OCI-LY7 (cell line): ENCODE data around the gene ZFR2. TPM values are rescaled to one million over a fixed set of nuclear protein-coding genes. Genes with fewer than 3 reads are reported as not detected.
A peak's percentile ranks its signal among the peaks of the same experiment; 100 is the strongest.

Source experiments
- BruUV-seq: library from RNA; stranded (reverse); fragments of 400-500 nt; replicated peaks from 2 replicates; lab custom pipeline; 2021; lab: Mats Ljungman, UMichigan
- CTCF ChIA-PET: fragments of 300-600 bp; sonication (Branson Sonifier 250); formaldehyde crosslinking; loops from one replicate; lab custom pipeline; 2022; ENCODE audit warnings: antibody characterized with exemption; ENCODE audit not compliant: unreplicated experiment; lab: Charles Lee
- POLR2A ChIA-PET: fragments of 300-600 bp; sonication (Branson Sonifier 250); formaldehyde crosslinking; loops from one replicate; lab custom pipeline; 2022; ENCODE audit warnings: antibody characterized with exemption; lab: Charles Lee
- DNase-seq: peaks from one replicate; pipeline ENCODE4 v3.0.0-alpha.2; 2015; ENCODE audit warnings: low spot score
- H2AFZ ChIP-seq: fragments of 200-600 bp; sonication (generic), shearing (Covaris generic); 2 replicates; pipeline ENCODE4 v1.6.1; 2014; ENCODE audit warnings: mild to moderate bottlenecking, antibody characterized with exemption, low read length, moderate library complexity
- H3K27ac ChIP-seq: fragments of 200-600 bp; sonication (generic); 2 replicates; pipeline ENCODE4 v1.5.1; 2014; ENCODE audit warnings: mixed run types, low read depth, mild to moderate bottlenecking, moderate library complexity, low read length, inconsistent platforms; ENCODE audit not compliant: poor library complexity, severe bottlenecking
- H3K36me3 ChIP-seq: fragments of 200-600 bp; sonication (generic); 2 replicates; pipeline ENCODE4 v1.6.1; 2014; ENCODE audit warnings: mild to moderate bottlenecking, antibody characterized with exemption, low read length, moderate library complexity, mixed read lengths; ENCODE audit not compliant: insufficient read depth
- H3K4me1 ChIP-seq: fragments of 200-600 bp; sonication (generic); 2 replicates; pipeline ENCODE4 v1.5.1; 2014; ENCODE audit warnings: mild to moderate bottlenecking, low read length; ENCODE audit not compliant: insufficient read depth, poor library complexity, severe bottlenecking
- H3K4me2 ChIP-seq: fragments of 200-600 bp; sonication (generic); 2 replicates; pipeline ENCODE4 v1.6.1; 2014; ENCODE audit warnings: mild to moderate bottlenecking, low read length
- H3K4me3 ChIP-seq: fragments of 200-600 bp; sonication (generic); 2 replicates; pipeline ENCODE4 v1.5.1; 2014; ENCODE audit warnings: mild to moderate bottlenecking, low read depth, low read length; ENCODE audit not compliant: poor library complexity, severe bottlenecking
- H3K79me2 ChIP-seq: fragments of 200-600 bp; sonication (generic); 2 replicates; pipeline ENCODE4 v1.6.1; 2016; ENCODE audit warnings: low read depth, mild to moderate bottlenecking, low read length, moderate library complexity, mixed read lengths; ENCODE audit not compliant: insufficient read depth
- H3K9me2 ChIP-seq: fragments of 200-600 bp; sonication (generic); 2 replicates; pipeline ENCODE4 v1.6.1; 2016; ENCODE audit warnings: mild to moderate bottlenecking, low read length, mixed read lengths; ENCODE audit not compliant: insufficient read depth
- H3K9me3 ChIP-seq: fragments of 200-600 bp; sonication (generic); 2 replicates; pipeline ENCODE4 v1.6.1; 2014; ENCODE audit warnings: mild to moderate bottlenecking, mixed run types, low read length, mixed read lengths
- H4K20me1 ChIP-seq: fragments of 200-600 bp; sonication (generic); 2 replicates; pipeline ENCODE4 v1.6.1; 2014; ENCODE audit warnings: mild to moderate bottlenecking, antibody characterized with exemption, low read length, moderate library complexity, mixed read lengths; ENCODE audit not compliant: insufficient read depth
- CTCF ChIP-seq: fragments of 200-600 bp; sonication (generic); conservative IDR thresholded peaks from 2 replicates; pipeline ENCODE4 v1.5.1; 2014; ENCODE audit warnings: mild to moderate bottlenecking, antibody characterized with exemption, low read length, moderate library complexity, mixed read lengths
- EZH2phosphoT487 ChIP-seq: fragments of 200-600 bp; sonication (generic); IDR thresholded peaks from 2 replicates; pipeline ENCODE4 v1.6.1; 2018; ENCODE audit warnings: low read depth, borderline replicate concordance, mild to moderate bottlenecking, mixed run types, antibody characterized with exemption, low read length, moderate library complexity, mixed read lengths
- intact Hi-C: fragments of 100-400 bp; cut with micrococcal nuclease; formaldehyde crosslinking; loops from one replicate; pipeline ENCODE4 v1.10.0; 2022; ENCODE audit not compliant: unreplicated experiment
- total RNA-seq, 2 experiments: library from RNA; depleted of rRNA in 1 of 2; stranded (reverse); fragments of >200 nt in 1 of 2; shearing (Covaris generic) in 1 of 2; gene quantifications; 2 replicates each; pipeline ENCODE4 v1.2.3, GENCODE V29; 2014 to 2022

Gene ZFR2
- total RNA-seq, 2 experiments from 2014 or later: not detected

- no peaks in the 10 kb centered on the region for H4K20me1 ChIP-seq
- H3K27ac ChIP-seq: no peak overlapping the region
- no peak overlapping the region for H3K4me3 ChIP-seq
- ChIA-PET CTCF (no interaction called here), POLR2A (no interaction called here)
- no TSS peak for BruUV-seq
- H3K79me2 ChIP-seq: no peaks in the 10 kb centered on the region
- DNase-seq: peak; percentile 14
- H3K9me2 ChIP-seq: no peaks in the 10 kb centered on the region
- H3K4me1 ChIP-seq: no peaks in the 10 kb centered on the region
- intact Hi-C loops: no loop called here
- H2AFZ ChIP-seq: no peak overlapping the region
- no peak for TF ChIP-seq EZH2phosphoT487
- TF ChIP-seq CTCF: peak; percentile 57
- H3K9me3 ChIP-seq: no peaks in the 10 kb centered on the region
- H3K36me3 ChIP-seq: no peaks in the 10 kb centered on the region
- no peak overlapping the region for H3K4me2 ChIP-seq
Measured at GRCh38 chr19:3852614-3853254, 16.1 kb downstream of the ZFR2 start.

GRCh38 chr19:3852177-3852511 lies 16.7 kb downstream of the ZFR2 start:
- no TSS peak for BruUV-seq

More at GRCh38 chr19:3852177-3852511, 16.7 kb downstream of the ZFR2 start:
- intact Hi-C loops: no loop called here
- H3K36me3 ChIP-seq: no peaks in the 10 kb centered on the region
- no peaks in the 10 kb centered on the region for H3K79me2 ChIP-seq
- H3K9me3 ChIP-seq: no peaks in the 10 kb centered on the region
- H2AFZ ChIP-seq: no peak overlapping the region
- H3K27ac ChIP-seq: no peak overlapping the region
- H3K4me3 ChIP-seq: no peak overlapping the region
- TF ChIP-seq CTCF: no peak
- TF ChIP-seq EZH2phosphoT487: no peak
- H3K4me2 ChIP-seq: no peak overlapping the region
- ChIA-PET CTCF (no interaction called here), POLR2A (no interaction called here)
- DNase-seq: no peak
- no peaks in the 10 kb centered on the region for H4K20me1 ChIP-seq
- H3K9me2 ChIP-seq: no peaks in the 10 kb centered on the region
- no peaks in the 10 kb centered on the region for H3K4me1 ChIP-seq
